GM21447 (cell line): ENCODE measurements around the gene HMX1.

Experiments used
- ATAC-seq: cut with Tn5 transposase; IDR thresholded peaks from one replicate; pipeline ENCODE4 v1.9.1; 2021; ENCODE audit not compliant: unreplicated experiment

Gene HMX1

GRCh38 chr4:8820178-8821102 is 51.2 kb downstream of the HMX1 start:
- no peak for ATAC-seq

- no peak for ATAC-seq
These were observed 52.0 kb downstream of the HMX1 start for GRCh38 chr4:8819473-8820177.

DNA sequence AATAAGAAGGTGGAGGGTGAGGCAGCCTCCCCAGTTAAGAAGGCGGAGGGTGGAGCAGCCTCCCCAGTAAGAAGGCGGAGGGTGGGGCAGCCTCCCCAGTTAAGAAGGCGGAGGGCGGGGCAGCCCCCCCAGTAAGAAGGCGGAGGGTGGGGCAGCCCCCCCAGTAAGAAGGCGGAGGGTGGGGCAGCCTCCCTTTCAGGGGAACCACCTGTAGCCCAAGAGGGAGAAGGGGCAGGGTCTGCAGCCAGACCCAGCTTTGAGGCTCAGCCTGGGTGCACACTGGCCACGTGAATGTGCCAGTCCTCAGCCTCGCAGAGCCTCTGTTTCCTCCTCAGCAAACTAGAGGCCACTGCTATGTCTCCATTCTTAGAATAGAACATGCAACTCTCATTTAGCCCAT is 52.6 kb downstream of the HMX1 start:
- ATAC-seq: no peak

GRCh38 chr4:8818063-8818881 is 53.4 kb downstream of the HMX1 start:
- no peak for ATAC-seq

DNA sequence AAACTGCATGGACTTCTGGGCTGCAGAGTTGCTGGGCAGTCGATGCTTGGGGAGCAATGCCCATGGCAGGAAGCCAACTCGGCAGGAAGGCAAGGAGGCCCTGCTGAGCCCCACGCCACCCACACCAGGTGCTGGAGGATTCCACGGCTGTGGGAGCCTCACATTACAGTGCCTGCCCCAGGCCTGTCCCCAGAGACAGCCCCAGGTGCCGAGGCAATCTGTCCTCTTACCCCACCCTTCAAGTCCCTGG is 53.9 kb downstream of the HMX1 start:
- no peak for ATAC-seq

DNA sequence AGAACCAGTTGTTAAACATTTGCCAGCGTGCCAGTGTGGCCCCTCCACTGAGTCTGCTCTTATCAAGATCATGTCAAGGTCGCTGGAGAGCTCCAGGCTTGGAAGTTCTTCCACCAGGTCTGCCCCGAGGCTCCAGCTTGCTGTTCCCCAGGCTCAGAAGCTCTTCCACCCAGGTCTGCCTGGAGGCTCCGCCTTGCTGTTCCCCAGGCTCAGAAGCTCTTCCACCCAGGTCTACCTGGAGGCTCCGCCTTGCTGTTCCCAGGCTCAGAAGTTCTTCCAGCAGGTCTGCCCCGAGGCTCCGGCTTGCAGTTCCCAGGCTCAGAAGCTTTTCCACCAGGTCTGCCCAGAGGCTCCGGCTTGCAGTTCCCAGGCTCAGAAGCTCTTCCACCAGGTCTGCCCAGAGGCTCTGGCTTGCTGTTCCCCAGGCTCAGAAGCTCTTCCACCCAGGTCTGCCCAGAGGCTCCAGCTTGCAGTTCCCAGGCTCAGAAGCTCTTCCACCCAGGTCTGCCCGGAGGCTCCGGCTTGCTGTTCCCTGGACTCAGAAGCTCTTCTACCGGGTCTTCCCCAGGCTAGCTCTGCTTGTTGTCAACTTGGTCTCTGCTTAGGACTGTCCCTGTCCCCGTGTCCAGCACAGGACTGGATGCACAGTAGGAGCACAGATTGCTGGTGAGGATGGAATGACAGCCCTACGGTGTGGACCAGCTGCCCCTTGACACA is 54.4 kb downstream of the HMX1 start:
- ATAC-seq: no peak
